SHP77 treated with DMSO at 0.1 percent for 48 hours (cell line): ENCODE data around the gene KRTAP12-2.
"Not testable (repeated sequence)": the region's sequence is repeated elsewhere in the genome, so short reads cannot be mapped to it uniquely, and the experiment has no call there.

Experiments
- DNase-seq: peaks from one replicate; lab custom pipeline; 2025; lab: John Stamatoyannopoulos, UW

KRTAP12-2 gene

DNA sequence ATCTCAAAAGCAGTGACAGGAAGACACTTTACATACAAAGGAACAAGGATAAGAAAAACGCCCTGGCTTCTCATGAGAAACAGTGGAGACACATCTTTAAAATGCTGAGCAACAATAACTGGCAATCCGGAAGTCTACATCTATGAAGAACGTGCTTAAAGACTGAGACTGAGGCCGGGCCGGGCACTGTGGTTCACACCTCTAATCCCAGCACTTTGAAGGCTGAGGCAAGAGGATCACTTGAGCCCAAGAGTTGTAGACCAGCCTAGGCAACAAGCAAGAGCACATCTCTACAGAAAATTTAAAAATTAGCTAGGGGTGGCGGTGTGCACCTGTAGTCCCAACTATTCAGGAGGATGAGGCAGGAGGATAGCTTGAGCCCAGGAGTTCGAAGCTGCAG, 17.4 kb upstream of the KRTAP12-2 start:
- no peak for DNase-seq

GRCh38 chr21:44682580-44683151, 15.9 kb upstream of the KRTAP12-2 start:
- DNase-seq = no peak

GRCh38 chr21:44681861-44682579, 15.3 kb upstream of the KRTAP12-2 start, which contains the start of gene KRTAP12-1:
Gene KRTAP12-1, minus strand, starts transcription at chr21:44682163. Its CDS starts 40 bp downstream, at chr21:44682123.
- peak; percentile 33 for DNase-seq

DNA sequence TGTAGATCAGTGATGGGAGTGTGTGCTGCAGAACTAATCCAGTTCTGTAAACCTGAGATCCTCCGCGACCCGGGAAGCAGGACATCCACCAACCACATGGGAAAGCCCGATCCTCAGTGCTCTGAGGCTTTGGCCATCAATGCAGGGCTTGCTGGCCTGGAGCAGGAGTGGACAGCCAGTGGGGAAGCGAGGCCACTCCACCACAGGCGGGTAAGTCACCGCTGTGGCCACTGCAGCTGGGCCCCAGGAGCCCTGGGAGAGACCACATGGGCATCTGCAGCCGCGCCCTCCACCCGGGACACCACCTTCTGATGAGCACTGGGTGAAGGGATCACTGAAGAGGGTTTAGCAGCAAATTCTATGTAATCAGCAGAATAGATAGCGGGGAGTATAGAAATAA, 14.4 kb upstream of the KRTAP12-2 start:
- DNase-seq = no peak

- DNase-seq = no peak
Measured at GRCh38 chr21:44677881-44678280, 11.2 kb upstream of the KRTAP12-2 start.

GRCh38 chr21:44671911-44672310, 5.2 kb upstream of the KRTAP12-2 start:
- DNase-seq = no peak

DNA sequence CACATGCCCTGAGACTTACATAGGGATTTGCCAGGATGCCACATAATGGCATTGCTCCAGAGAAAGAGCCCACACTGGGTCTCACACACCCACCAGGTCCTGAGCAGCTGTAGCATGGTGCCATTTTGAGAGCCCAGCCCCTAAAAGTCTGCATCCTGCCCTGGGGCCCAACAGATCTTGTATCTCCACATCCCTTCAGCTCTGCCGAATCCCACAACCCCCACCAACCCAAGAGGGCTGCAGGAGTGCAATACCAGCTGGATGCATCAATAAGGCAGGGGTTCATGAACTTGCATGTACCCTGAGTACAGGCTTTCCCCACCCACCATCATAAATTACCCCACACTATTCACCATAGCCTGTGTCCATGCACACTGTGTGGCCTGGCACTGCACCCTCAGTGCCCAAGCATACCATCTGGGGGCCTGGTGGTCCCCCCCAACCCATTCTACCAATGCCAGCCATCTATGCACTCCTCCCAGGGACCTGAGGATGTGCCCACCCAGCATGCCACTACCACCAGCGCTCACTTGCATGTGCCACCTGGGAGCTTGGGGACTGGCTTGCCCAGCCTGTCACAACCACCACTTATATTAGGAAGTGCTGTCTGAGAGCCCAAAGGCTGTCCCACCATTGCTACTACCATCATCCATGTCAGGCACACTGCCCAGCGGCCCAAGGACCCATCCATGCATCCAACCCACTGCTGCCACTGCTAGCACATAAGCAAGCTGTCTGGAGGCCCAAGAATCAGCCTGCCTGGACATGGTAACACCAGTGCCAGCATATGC, 4.1 kb upstream of the KRTAP12-2 start:
- DNase-seq = no peak

GRCh38 chr21:44667612-44668011, 885 bp upstream of the KRTAP12-2 start:
- no peak for DNase-seq

- no peak for DNase-seq
Measured at GRCh38 chr21:44664691-44665090, 2.0 kb downstream of the KRTAP12-2 start.

DNA sequence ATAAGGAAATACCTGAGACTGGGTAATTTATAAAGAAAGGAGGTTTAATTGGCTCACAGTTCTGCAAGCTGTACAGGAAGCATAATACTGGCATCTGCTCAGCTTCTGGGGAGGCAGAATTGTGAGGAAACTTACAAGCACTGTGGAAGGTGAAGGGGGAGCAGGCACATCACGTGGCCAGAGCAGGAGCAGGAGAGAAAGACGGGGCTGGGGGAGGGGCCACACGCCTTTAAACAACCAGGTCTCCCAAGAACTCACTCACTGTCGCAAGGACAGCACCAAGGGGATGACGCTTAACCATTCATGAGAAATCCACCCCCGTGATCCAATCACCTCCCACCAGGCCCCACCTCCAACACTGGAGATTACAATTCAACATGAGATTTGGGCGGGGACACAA, 5.2 kb downstream of the KRTAP12-2 start:
- not testable (repeated sequence) for DNase-seq

DNA sequence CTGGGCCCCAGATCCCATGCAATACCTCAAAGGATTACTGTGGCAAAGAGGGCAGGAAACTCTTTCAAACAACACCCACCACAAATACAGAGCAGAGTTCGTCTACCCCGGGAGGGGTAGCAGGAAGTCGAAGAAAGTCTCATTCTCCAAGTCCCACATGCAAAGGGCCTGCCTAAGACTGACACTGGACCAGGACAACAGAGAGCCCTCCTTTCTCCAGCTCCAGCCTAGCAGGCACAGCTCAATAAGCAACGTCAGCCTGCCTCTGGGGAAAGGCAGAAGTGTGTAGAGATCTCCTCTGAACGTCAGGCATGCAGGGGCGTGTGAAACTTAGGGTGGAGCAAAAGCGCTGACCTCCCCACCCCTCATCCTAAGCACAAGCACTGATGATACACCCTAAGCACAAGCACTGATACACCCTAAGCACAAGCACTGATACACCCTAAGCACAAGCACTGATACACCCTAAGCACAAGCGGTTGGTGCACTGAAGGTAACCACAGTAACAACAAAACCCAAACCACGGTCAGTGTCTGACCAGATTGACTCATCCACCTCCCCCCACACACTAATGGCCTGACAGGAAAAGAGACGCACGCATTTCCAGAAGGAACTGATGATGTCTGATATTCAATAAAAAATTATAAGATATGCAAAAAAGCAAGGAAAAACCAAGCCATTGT, 7.7 kb downstream of the KRTAP12-2 start:
- no peak for DNase-seq

DNA sequence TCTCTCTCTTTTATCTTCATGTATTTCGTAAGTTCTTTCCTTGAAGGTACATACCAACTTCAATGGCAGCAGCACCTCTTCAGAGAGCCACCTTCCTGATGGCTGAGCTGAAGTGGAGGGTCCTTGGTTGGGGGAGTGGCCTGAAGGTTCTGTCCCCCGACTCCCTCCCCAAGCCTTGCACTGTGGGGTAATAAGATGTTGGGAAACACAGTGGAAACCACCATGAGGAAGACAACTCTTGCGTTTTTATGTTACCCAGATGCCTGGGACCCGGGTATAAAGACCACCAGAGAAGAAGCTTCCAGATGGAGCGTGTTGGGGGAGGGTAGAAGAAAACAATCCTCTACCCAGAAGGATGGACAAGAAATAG, 8.2 kb downstream of the KRTAP12-2 start:
- DNase-seq = no peak

- DNase-seq = no peak
Measured at GRCh38 chr21:44657635-44658540, 8.8 kb downstream of the KRTAP12-2 start, which contains the start of gene KRTAP12-3. Gene KRTAP12-3, plus strand, starts transcription at chr21:44657932. Its CDS starts 48 bp downstream, at chr21:44657980.

DNA sequence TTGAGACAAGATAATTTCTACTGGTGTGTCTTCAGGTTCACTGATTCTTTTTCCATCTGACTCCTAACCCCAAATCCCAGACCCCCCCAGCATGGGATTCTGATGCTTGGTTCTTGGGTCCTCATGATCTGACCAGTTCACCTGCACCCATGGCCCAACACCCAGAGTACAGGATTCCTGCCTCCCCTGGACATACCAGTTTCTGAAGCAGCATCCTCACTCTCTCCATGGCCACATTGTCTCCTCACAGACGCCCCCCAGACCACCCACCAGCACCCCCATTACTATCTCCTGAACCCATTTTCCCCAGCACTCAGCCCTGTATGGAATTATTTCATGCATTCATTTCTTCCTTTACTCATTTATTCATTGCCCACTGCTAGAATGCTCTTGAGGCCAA, 9.9 kb downstream of the KRTAP12-2 start:
- no peak for DNase-seq

DNA sequence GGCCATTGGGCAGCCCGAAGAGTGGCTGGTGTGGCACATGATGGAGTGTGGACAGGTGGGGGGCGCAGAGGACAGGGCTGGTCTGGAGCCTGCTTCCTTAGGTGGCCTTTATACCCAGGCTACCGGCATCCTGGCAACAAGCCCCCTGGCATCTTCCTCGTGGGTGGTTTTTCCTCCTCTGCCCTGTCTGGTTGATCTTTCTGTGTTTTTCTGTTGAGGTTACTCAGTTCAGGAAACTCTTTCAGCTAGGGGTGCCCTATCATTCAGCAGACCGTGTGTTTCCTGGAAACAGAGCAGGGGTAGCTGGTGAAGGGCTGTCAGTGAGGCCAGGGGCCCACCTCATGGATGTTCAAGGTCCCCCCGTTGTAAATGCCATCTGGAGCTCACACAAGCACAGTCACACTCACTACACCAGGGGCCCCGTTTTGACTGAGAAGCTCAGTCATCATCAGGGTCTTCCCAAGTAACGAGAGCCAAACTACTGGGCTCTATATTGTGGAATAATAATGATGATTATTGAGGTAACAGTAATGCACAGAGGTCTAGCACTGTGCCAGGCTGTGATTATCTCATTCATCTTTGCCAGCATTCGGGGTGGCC, 12.1 kb downstream of the KRTAP12-2 start, which contains the start of gene KRTAP12-4:
KRTAP12-4 (minus strand) TSS at position 84 of the 600 bp plus-strand sequence; CDS start at position 39, 45 bp downstream.
- DNase-seq = no peak

DNA sequence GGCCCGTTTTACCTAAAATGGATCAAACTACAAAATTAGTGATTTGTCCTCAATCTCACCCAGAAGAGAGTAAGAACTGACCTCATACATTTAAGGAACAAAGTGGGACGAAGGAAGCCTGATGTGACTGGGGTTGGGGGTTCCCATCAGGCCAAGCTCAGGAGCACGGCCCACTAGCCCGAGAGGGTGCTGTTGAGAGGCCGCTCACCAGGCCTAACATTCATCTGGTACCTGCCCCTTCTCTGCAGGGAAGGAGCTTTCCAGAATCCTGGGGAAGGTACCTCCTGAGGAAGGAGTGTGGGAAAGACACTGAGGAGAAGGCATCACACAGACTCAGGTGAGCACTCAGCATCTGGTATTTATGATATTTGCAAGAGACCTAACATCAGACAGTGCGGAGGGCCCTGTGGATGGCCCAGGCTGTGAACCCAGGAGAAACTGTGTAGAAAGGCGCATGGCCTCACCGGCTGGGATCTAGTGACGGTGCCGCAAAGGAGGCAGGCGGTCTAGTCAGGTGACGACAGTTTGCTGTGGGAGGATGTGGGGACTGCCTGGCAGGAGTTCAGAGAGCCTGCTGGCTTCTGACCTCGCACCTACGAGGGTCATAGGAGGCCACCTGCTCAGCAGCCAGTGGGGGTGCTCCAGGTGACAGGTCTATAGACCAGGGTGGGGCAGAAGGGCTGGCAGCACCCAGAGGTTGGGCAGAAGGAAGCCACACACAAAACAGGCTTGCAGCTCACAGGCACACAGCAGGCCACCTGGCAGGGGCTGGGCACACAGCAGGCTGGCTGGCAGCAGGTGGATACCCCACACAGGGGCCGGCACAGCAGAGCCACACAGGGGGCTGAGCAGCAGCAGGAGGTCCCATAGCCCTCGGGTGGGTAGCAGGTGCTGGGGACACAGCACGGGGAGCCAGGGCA, 12.8 kb downstream of the KRTAP12-2 start:
- DNase-seq = peak; percentile 5

DNA sequence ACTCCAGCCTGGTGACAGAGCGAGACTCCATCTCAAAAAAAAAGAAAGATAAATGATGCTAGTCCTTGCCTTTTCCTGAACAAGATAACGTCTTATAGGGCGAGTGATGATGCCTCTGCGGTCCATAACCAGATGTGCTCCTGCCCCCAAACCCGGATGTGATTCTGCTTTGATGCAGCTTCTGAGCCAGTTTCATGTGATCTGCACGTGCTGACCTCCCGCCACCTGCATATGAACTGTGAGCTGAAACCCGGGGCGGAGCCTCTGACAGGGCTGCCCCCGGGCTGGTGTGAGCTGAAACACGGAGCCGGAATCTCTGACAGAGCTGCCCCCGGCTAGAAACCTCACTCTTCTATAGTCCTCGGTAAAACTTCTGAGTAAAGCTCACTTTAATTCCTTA, 13.6 kb downstream of the KRTAP12-2 start:
- no peak for DNase-seq

DNA sequence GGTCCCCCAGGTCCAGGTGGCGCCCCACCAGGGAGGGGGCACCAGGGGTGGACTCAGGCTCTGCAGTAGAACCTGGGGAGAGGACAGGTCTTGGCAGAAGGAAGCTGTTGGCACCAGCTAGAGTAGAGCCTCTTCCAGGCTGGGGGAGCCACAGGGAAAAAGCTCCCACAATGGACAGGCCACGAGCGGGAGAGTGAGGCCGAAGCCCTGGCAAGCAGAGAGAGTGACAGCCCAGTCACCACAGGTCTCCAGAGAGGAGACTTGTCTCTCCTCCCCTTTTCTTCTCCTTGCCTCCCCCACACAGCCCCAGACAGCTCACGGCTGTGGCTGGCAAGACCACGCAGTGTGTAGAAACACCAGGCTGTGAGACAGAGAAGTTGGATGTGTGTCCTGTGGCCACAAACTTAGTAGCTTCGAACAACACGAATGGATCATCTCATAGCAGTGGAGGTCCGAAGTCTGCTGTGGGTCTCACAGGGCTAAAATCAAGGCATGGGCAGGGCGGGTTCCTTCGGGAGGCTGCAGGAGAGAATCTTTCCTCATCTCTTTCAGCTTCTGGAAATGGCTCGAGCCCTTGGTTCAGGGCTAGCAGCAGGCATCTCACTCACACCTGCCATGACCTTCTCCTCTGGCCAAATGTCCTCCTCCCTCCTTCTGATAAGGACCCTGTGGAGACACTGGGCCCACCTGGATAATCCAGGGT, 15.6 kb downstream of the KRTAP12-2 start:
- DNase-seq = no peak
